ENCODE data around the gene MAP1B. TPM values are rescaled to one million over a fixed set of nuclear protein-coding genes. Genes with fewer than 3 reads are reported as not detected.
A peak's percentile ranks its signal among the peaks of the same experiment; 100 is the strongest.
"Not testable (repeated sequence)": the region's sequence is repeated elsewhere in the genome, so short reads cannot be mapped to it uniquely, and the experiment has no call there.

The MAP1B gene
- total and polyA plus RNA-seq, 2 of the 4 experiments (the other 2 are of a cell fraction): 41.1 to 183 TPM

- H2AK9ac ChIP-seq (replicated peaks; ENCODE audit: low read depth, low read length, poor library complexity): no peak overlapping the region
- no peak overlapping the region for H2BK120ac ChIP-seq (ENCODE audit: low read depth, low read length)
- no peak for DNase-seq
- H4K5ac ChIP-seq (ENCODE audit: low read depth, low read length): no peak overlapping the region
- TF ChIP-seq MAFK (IDR thresholded peaks at IDR 0.05; ENCODE audit: low read depth, low read length) (0 out of 2 replicates have a peak, but pooled peaks have one; percentile 19), NFE2L2 (IDR thresholded peaks at IDR 0.05; ENCODE audit: low read depth, low read length) (no peak)
- in situ Hi-C loops (cut with MboI; ENCODE audit: low sequenced_read_pairs) (no loop called here), intact Hi-C loops (cut with micrococcal nuclease) (no loop called here), dilution Hi-C loops (cut with HindIII; ENCODE audit: low sequenced_read_pairs, unreplicated experiment) (no loop called here)
- no TSS peak for BruUV-seq (replicated peaks)
- H3K4me3 ChIP-seq (ENCODE audit: insufficient read depth, low read depth, low read length): no peak overlapping the region
- no peak overlapping the region for H2AFZ ChIP-seq (replicated peaks; ENCODE audit: low read length, poor library complexity)
- ATAC-seq (ENCODE audit: low read depth): no peak
- ChIA-PET CTCF (interaction anchor here (1.5 kb wide), 1 partner anchor 12 kb away, joined by 3 read pairs; no protein-coding TSS in a partner anchor), POLR2A (ENCODE audit: unreplicated experiment) (no interaction called here)
- no peak overlapping the region for H3K4me2 ChIP-seq (ENCODE audit: low read depth, low read length)
- peaks cover 11% of the 10 kb centered on the region for H3K4me1 ChIP-seq (ENCODE audit: control insufficient read depth, insufficient read depth, low read length)
- no peak overlapping the region for H2AK5ac ChIP-seq (ENCODE audit: low read depth, low read length)
- H3K4ac ChIP-seq (ENCODE audit: low read depth, low read length): no peak overlapping the region
- H3K18ac ChIP-seq (ENCODE audit: low read depth, low read length): no peak overlapping the region
- H3K56ac ChIP-seq (ENCODE audit: extremely low read depth, insufficient read depth, low read length): no peak overlapping the region
- no peak overlapping the region for H4K8ac ChIP-seq (ENCODE audit: low read depth in 2 of 2, low read length in 2 of 2)
- H2BK5ac ChIP-seq (ENCODE audit: low read depth, low read length, poor library complexity, severe bottlenecking): no peak overlapping the region
- H3K9ac ChIP-seq (ENCODE audit: low read depth, low read length): no peak overlapping the region
- peaks cover 39 to 87% of the 10 kb centered on the region in 2 experiments for H3K79me1 ChIP-seq (ENCODE audit: low read depth in 1 of 2, low read length in 2 of 2)
- H3K27ac ChIP-seq (ENCODE audit: insufficient read depth, low read length): no peak overlapping the region
- peaks cover 10% of the 10 kb centered on the region for H3K36me3 ChIP-seq (ENCODE audit: control insufficient read depth, insufficient read depth, low read length)
- H4K91ac ChIP-seq (ENCODE audit: insufficient read depth, low read depth, low read length): no peak overlapping the region
- WGBS, 2 experiments (ENCODE audit: extremely low coverage in 2 of 2, insufficient read length in 1 of 2): no CpG with 5 or more reads among the region's 2 CpGs
- no peaks in the 10 kb centered on the region for H3K9me3 ChIP-seq (ENCODE audit: control insufficient read depth, insufficient read depth, low read length)
- H2BK15ac ChIP-seq (ENCODE audit: low read depth, low read length): no peak overlapping the region
- H4K20me1 ChIP-seq (ENCODE audit: insufficient read depth, low read length): 0 out of 2 replicates have a peak, but pooled peaks cover 3% of the 10 kb centered on the region
- no peaks in the 10 kb centered on the region for H3K27me3 ChIP-seq (ENCODE audit: control insufficient read depth, insufficient read depth, low read length)
- H3K14ac ChIP-seq (replicated peaks; ENCODE audit: low read depth, low read length): no peak overlapping the region
- no peak overlapping the region for H3K23ac ChIP-seq (ENCODE audit: low read depth, low read length)
- H3K9me1 ChIP-seq (ENCODE audit: insufficient read depth, low read length): peaks cover 21% of the 10 kb centered on the region
- H2BK20ac ChIP-seq (ENCODE audit: low read depth, low read length): no peak overlapping the region
Observed at GRCh38 chr5:72170101-72170500, 62.8 kb downstream of the MAP1B start.

GRCh38 chr5:72171181-72171580, 63.9 kb downstream of the MAP1B start:
- H3K4me2 ChIP-seq (ENCODE audit: low read depth, low read length); H2BK120ac ChIP-seq (ENCODE audit: low read depth, low read length); H3K18ac ChIP-seq (ENCODE audit: low read depth, low read length); H2BK5ac ChIP-seq (ENCODE audit: low read depth, low read length, poor library complexity, severe bottlenecking); H4K91ac ChIP-seq (ENCODE audit: insufficient read depth, low read depth, low read length); H2AK9ac ChIP-seq (replicated peaks; ENCODE audit: low read depth, low read length, poor library complexity); H2AFZ ChIP-seq (replicated peaks; ENCODE audit: low read length, poor library complexity); H4K20me1 ChIP-seq (ENCODE audit: insufficient read depth, low read length); H3K27ac ChIP-seq (ENCODE audit: insufficient read depth, low read length); H3K56ac ChIP-seq (ENCODE audit: extremely low read depth, insufficient read depth, low read length); H3K14ac ChIP-seq (replicated peaks; ENCODE audit: low read depth, low read length); H2AK5ac ChIP-seq (ENCODE audit: low read depth, low read length); H4K5ac ChIP-seq (ENCODE audit: low read depth, low read length); H2BK20ac ChIP-seq (ENCODE audit: low read depth, low read length); H3K23ac ChIP-seq (ENCODE audit: low read depth, low read length); H3K4me1 ChIP-seq (ENCODE audit: control insufficient read depth, insufficient read depth, low read length); BruUV-seq (replicated peaks); POLR2A ChIA-PET (ENCODE audit: unreplicated experiment); ATAC-seq (ENCODE audit: low read depth); H3K27me3 ChIP-seq (ENCODE audit: control insufficient read depth, insufficient read depth, low read length); in situ Hi-C loops (cut with MboI; ENCODE audit: low sequenced_read_pairs); DNase-seq; intact Hi-C loops (cut with micrococcal nuclease); H3K4ac ChIP-seq (ENCODE audit: low read depth, low read length); H4K8ac ChIP-seq (ENCODE audit: low read depth in 2 of 2, low read length in 2 of 2); H2BK15ac ChIP-seq (ENCODE audit: low read depth, low read length); H3K4me3 ChIP-seq (ENCODE audit: insufficient read depth, low read depth, low read length); H3K9me3 ChIP-seq (ENCODE audit: control insufficient read depth, insufficient read depth, low read length); H3K9ac ChIP-seq (ENCODE audit: low read depth, low read length); dilution Hi-C loops (cut with HindIII; ENCODE audit: low sequenced_read_pairs, unreplicated experiment): not testable (repeated sequence)
- Histone ChIP-seq H3K36me3 (ENCODE audit: control insufficient read depth, insufficient read depth, low read length) (peaks cover 11% of the 10 kb centered on the region), H3K9me1 (ENCODE audit: insufficient read depth, low read length) (peaks cover 14% of the 10 kb centered on the region), H3K79me1 (ENCODE audit: low read depth in 1 of 2, low read length in 2 of 2) (peaks cover 42 to 84% of the 10 kb centered on the region in 2 experiments)
- 100% methylated on average over 2 of the region's 3 CpGs; no CpG with 5 or more reads in 1 of the 2 experiments for WGBS, 2 experiments (ENCODE audit: extremely low coverage in 2 of 2, insufficient read length in 1 of 2)
- CTCF ChIA-PET: interaction anchor here (1.5 kb wide), 1 partner anchor 11 kb away, joined by 3 read pairs; no protein-coding TSS in a partner anchor
